Osteoblast (primary cell): ENCODE results near the gene MAP4K3. TPM values are rescaled to one million over a fixed set of nuclear protein-coding genes. Genes with fewer than 3 reads are reported as not detected.

ENCODE experiments used
- DNase-seq: peaks from one replicate; pipeline ENCODE4 v3.0.0; 2011; ENCODE audit warnings: low spot score, mixed read lengths; ENCODE audit not compliant: insufficient read length; ENCODE audit errors: missing footprints
- H2AFZ ChIP-seq: 2 replicates; pipeline ENCODE4 v1.6.0; 2011; ENCODE audit warnings: mild to moderate bottlenecking, low read length
- H3K27ac ChIP-seq: 2 replicates; pipeline ENCODE4 v1.5.1; 2011; ENCODE audit warnings: mild to moderate bottlenecking, low read depth, low read length, moderate library complexity
- H3K27me3 ChIP-seq: 2 replicates; pipeline ENCODE4 v1.6.0; 2012; ENCODE audit warnings: mild to moderate bottlenecking, control low read depth, inconsistent platforms, low read length, moderate library complexity; ENCODE audit not compliant: insufficient read depth
- H3K36me3 ChIP-seq: 2 replicates; pipeline ENCODE4 v1.5.1; 2011; ENCODE audit warnings: mild to moderate bottlenecking, low read length, control low read depth, moderate library complexity; ENCODE audit not compliant: insufficient read depth
- H3K4me1 ChIP-seq: 2 replicates; pipeline ENCODE4 v1.5.1; 2011; ENCODE audit warnings: mild to moderate bottlenecking, low read length, control low read depth, moderate library complexity; ENCODE audit not compliant: insufficient read depth
- H3K4me2 ChIP-seq: 2 replicates; pipeline ENCODE4 v1.6.0; 2011; ENCODE audit warnings: mild to moderate bottlenecking, low read length; ENCODE audit not compliant: insufficient read depth
- H3K4me3 ChIP-seq: fragments of 200-600 bp; sonication (generic); 3 replicates; pipeline ENCODE4 v1.5.1; 2012; ENCODE audit warnings: mild to moderate bottlenecking, low read length, inconsistent platforms; ENCODE audit not compliant: insufficient read depth
- H3K79me2 ChIP-seq: 2 replicates; pipeline ENCODE4 v1.6.0; 2012; ENCODE audit warnings: mild to moderate bottlenecking, low read length, control low read depth, inconsistent platforms; ENCODE audit not compliant: insufficient read depth
- H3K9me3 ChIP-seq: 2 replicates; pipeline ENCODE4 v1.5.1; 2011; ENCODE audit warnings: low read depth, low read length, control low read depth
- H4K20me1 ChIP-seq: 2 replicates; pipeline ENCODE4 v1.6.0; 2012; ENCODE audit warnings: mild to moderate bottlenecking, low read length, control low read depth; ENCODE audit not compliant: insufficient read depth
- total RNA-seq: library from RNA; depleted of rRNA; stranded (reverse); fragments of >200 nt; gene quantifications from 2 replicates; pipeline ENCODE4 v1.2.3, GENCODE V29; 2012
- TF ChIP-seq, protein P1 (sequence below): IDR thresholded peaks from 2 replicates; pipeline ENCODE4 v1.5.1; 2011; ENCODE audit warnings: mild to moderate bottlenecking, low read depth, low read length, moderate library complexity; ENCODE audit errors: extremely low read depth

The MAP4K3 gene
- total RNA-seq, 1 donor = 51.8 TPM

DNA sequence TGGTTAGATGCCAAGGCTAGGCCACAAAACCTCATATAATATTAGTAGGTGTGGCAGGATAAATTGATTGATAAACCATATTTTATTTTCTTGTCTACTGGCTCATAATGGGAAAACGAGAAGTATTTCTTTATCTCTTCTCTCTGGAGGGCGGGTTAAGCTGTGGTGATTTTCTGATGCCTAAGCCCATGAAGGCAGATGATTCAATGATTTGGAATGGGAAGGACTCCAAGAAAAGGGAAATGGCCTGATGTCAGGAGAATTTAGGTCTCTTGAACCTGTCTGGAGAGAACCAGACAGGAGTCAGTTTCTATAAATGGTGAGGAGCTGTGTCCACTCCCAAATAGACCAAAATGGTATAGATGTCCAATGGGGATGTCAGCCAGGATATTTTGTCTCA is 18.7 kb upstream of the MAP4K3 start:
- TF ChIP-seq, protein P1, sequence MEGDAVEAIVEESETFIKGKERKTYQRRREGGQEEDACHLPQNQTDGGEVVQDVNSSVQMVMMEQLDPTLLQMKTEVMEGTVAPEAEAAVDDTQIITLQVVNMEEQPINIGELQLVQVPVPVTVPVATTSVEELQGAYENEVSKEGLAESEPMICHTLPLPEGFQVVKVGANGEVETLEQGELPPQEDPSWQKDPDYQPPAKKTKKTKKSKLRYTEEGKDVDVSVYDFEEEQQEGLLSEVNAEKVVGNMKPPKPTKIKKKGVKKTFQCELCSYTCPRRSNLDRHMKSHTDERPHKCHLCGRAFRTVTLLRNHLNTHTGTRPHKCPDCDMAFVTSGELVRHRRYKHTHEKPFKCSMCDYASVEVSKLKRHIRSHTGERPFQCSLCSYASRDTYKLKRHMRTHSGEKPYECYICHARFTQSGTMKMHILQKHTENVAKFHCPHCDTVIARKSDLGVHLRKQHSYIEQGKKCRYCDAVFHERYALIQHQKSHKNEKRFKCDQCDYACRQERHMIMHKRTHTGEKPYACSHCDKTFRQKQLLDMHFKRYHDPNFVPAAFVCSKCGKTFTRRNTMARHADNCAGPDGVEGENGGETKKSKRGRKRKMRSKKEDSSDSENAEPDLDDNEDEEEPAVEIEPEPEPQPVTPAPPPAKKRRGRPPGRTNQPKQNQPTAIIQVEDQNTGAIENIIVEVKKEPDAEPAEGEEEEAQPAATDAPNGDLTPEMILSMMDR = no peak
- Histone ChIP-seq H2AFZ (no peak overlapping the region), H3K27me3 (no peaks in the 10 kb centered on the region)

DNA sequence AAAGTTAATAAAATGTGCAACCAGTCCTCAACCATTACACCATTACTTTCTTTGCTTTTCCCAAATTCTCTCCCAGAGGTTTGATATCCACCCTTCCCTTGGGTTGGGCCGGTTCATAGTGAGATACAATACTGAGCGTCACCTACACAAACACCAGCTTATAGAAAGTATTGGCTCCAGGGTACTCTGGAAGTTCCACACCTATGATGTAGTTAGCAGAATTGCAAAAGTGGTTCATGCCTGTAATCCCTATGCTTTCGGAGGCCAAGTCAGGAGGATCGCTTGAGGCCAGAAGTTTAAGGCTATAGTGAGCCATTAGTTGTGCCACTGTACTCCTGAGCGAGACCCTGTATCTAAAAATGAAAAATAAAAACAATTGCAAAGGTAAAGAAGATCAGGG is 15.3 kb upstream of the MAP4K3 start:
- H2AFZ ChIP-seq = no peak overlapping the region
- H3K36me3 ChIP-seq = no peaks in the 10 kb centered on the region
- H3K79me2 ChIP-seq = no peaks in the 10 kb centered on the region
- H3K9me3 ChIP-seq = no peaks in the 10 kb centered on the region
- no peak overlapping the region for H3K4me3 ChIP-seq
- H3K27me3 ChIP-seq = no peaks in the 10 kb centered on the region
- no peak overlapping the region for H3K27ac ChIP-seq
- H3K4me2 ChIP-seq = no peak overlapping the region
- peaks cover 5% of the 10 kb centered on the region for H3K4me1 ChIP-seq
- H4K20me1 ChIP-seq = no peaks in the 10 kb centered on the region
- TF ChIP-seq, protein P1 = no peak
- DNase-seq = no peak

More for the DNA sequence above, 18.7 kb upstream of the MAP4K3 start:
- Histone ChIP-seq H3K4me2 (no peak overlapping the region), H3K36me3 (no peaks in the 10 kb centered on the region), H3K79me2 (no peaks in the 10 kb centered on the region), H3K4me3 (no peak overlapping the region), H3K9me3 (no peaks in the 10 kb centered on the region), H3K27ac (peak overlapping the region; percentile 36), H3K4me1 (no peaks in the 10 kb centered on the region), H4K20me1 (no peaks in the 10 kb centered on the region)
- peak; percentile 56 for DNase-seq

DNA sequence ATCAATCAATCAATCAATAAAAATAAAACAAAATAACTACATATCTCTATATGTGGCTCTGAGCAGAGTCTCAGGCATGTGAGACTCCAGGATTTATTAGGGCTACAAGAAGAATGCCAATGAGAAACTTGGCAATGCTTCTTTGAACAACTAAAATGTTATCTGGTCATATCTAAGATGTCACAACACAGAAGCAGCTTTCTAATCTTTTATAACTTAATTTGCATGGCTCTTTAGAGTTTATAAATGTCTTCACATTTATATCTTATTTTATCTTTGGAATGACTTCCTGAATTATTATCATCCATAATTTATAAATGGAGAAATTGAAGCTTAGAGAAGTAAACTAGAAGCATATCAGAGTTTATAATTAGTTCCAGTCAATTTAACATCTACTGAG is 14.9 kb upstream of the MAP4K3 start:
- peaks cover 9% of the 10 kb centered on the region for H3K4me1 ChIP-seq
- no peaks in the 10 kb centered on the region for H3K36me3 ChIP-seq
- H3K27me3 ChIP-seq = no peaks in the 10 kb centered on the region
- H3K4me2 ChIP-seq = no peak overlapping the region
- no peaks in the 10 kb centered on the region for H3K9me3 ChIP-seq
- H2AFZ ChIP-seq = no peak overlapping the region
- TF ChIP-seq, protein P1 = no peak
- H3K79me2 ChIP-seq = no peaks in the 10 kb centered on the region
- no peak for DNase-seq
- H4K20me1 ChIP-seq = no peaks in the 10 kb centered on the region
- no peak overlapping the region for H3K27ac ChIP-seq
- H3K4me3 ChIP-seq = no peak overlapping the region

DNA sequence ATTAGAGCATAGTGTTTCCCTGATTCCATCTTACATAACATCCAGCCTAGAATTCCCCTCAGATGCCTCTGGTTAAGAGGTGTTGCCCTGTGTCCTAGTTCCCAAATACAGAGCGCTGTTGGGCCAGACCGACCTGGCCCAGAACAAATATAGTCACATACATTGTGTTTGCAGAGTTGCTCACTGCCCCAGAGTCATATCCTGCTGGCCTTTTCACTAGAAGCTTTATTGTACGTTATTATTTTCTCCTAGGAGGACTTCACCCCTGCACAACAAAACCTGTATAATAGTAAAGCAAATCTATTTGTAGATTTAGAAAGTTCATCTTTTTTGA is 11.1 kb upstream of the MAP4K3 start:
- no peak overlapping the region for H3K4me3 ChIP-seq
- no peak for DNase-seq
- peaks cover 3% of the 10 kb centered on the region for H3K79me2 ChIP-seq
- no peak overlapping the region for H2AFZ ChIP-seq
- TF ChIP-seq, protein P1 = no peak
- H3K27me3 ChIP-seq = no peaks in the 10 kb centered on the region
- H3K27ac ChIP-seq = peak overlapping the region; percentile 3
- no peak overlapping the region for H3K4me2 ChIP-seq
- no peaks in the 10 kb centered on the region for H3K9me3 ChIP-seq
- H4K20me1 ChIP-seq = no peaks in the 10 kb centered on the region
- H3K4me1 ChIP-seq = peaks cover 9% of the 10 kb centered on the region
- no peaks in the 10 kb centered on the region for H3K36me3 ChIP-seq
